HK-2 (cell line): ENCODE measurements around the gene PLEKHB2.
"Not testable (repeated sequence)": the region's sequence is repeated elsewhere in the genome, so short reads cannot be mapped to it uniquely, and the experiment has no call there.

ENCODE experiments used
- DNase-seq: peaks from one replicate; pipeline ENCODE4 v3.0.0-alpha.2; 2018; ENCODE audit not compliant: unreplicated experiment

PLEKHB2 gene

DNA sequence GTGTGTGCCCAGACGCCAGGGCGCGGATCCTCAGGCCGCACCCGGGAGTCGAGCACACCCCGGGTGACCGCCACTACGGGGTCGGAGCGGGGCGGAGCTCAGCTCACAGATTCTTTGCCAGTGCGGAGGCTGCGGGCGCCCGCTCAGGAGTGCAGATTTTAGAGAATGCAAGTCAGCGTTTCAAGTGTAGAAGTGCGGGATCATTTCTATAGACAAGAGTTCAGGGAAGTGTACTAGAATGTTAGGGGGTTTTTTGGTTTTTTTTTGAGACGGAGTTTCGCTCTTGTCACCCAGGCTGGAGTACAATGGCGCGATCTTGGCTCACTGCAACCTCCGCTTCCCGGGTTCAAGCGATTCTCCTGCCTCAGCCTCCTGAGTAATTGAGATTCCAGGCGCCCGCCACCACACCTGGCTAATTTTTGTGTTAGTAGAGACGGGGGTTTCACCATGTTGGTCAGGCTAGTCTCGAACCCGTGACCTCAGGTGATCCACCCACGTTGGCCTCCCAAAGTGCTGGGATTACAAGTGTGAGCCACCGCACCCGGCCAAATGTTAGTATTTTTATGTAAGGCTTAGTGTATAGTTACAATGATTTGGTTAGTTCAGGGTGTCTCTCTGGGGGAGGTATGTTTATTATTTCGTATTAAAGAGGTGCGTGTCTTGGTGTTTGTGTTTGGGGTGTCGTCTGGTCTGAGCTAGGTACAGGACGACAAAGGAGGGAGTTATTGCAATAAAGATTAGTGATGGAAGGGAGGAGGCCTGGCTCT lies 11.3 kb upstream of the PLEKHB2 start:
- no peak for DNase-seq

DNA sequence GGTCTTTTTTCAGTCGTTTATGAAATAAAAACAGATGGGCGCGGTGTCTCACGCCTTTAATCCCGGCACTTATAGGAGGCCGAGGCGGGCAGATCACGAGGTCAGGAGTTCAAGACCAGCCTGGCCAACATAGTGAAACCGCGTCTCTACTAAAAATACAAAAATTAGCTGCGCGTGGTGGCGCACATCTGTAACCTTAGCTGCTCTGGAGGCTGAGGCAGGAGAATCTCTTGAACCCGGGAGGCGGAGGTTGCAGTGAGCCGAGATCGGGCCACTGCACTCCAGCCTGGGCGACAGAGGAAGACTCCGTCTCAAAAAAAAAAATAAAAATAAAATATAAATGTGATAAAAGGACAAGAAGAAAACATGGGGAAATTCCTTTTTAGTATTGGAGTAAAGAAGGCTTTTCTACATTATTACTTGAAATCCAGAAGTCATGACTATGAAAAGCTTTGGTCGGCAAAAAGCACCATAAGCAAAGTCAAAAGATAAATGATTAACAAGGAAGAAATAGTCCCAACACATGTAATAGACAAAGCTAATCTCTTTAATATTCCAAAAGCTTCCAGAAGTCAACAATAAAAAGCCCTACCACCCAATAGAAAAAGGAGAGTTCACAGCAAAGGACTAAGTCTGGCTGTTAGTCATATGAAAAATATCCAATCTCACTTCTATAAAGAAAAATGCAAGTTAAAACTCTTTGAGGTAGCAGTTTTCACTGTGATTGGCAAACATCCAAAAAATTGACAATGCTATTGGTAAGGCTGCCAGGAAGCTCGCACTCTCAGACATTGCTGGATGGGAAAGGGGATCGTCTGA lies 10.5 kb upstream of the PLEKHB2 start:
- no peak for DNase-seq

DNA sequence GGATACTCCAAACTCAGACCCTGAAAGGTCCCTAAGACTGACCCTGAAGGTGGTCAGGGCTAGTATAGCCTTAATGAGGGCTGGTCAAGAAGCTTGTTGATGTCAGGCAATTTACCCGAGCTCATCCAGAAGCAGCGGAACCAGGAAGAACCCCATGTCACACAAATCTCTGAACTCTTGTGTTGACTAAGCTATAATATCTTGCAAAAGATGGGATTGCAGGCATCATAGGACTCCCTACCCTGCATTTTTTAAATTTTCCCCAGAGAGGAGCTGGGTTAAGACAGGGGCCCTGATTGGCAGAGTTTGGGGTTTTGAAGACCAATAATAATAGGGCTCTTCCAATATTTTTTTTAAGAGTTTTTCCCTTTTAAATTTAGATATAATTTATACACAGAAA lies 2.0 kb upstream of the PLEKHB2 start:
- DNase-seq = no peak

DNA sequence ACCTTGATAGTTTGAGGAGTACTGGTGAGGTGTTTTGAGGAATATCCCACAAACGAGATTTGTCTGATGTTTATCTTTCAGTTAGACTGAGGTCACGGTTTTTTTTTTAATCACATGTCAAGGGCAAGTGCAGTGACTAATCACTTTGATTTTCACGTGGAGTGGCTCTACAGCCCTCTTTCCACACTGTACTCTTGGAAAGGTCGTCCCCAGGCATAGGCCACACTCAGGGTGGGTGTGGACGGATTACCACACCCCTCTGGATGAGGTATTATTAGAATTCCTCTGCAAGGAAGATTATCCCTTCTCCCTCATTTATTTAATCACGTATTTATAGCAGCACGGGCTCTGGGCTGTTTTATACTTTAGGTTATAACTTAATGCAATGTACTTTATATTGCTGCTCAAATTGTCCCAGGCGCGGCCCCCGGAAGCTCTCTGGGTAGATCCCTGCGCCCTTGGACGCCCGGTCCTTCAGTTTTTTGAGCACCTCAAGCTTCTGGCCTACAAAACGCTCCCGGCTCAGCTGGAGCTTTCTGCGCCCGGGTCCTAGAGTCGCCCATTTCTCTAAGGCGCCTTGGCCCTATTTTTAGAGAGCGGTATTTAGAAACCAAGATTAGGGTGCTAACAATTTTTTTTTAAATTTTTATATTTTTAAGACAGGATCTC lies 515 bp upstream of the PLEKHB2 start:
- DNase-seq = peak; percentile 57

DNA sequence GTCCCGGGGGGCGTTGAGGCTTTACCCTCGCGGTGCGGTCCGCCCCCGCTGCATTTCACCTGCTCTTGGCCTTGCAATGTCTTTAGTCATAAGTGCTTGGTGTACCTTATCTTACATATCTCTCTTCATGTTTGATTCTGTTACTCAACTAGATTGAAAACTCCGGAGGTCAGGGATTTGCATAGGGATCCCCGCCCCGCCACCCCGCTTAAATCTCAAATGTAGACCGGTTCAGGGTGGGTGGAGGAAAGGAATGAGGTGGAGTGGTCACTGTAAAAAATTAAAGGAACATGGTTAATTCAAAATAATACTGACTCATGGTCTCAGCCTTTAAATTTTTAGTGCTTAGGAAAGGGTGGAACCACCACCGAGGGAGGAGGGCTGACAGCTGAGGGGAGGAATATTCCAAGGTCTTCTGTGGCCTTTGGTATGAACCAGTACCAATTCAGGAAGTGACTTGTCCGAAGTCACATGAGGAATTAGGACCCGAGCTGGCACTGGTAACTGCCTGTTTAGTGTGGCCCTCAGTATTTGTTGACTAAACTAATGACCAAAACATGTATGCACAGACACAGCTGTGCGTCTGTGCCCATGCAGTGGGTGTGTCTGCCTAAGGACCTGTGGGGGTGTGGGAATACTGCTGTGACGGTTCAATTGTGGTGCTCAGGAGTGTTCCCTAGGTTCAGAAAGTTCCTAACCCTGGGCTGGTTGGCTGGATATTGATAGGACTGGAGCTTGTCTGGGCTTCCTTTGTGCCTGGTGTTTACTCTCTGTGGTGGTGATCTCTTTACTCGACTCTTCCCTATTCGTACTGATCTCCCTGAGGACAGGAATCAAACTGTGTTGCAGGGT lies 1.0 kb downstream of the PLEKHB2 start:
- DNase-seq = peak; percentile 43

DNA sequence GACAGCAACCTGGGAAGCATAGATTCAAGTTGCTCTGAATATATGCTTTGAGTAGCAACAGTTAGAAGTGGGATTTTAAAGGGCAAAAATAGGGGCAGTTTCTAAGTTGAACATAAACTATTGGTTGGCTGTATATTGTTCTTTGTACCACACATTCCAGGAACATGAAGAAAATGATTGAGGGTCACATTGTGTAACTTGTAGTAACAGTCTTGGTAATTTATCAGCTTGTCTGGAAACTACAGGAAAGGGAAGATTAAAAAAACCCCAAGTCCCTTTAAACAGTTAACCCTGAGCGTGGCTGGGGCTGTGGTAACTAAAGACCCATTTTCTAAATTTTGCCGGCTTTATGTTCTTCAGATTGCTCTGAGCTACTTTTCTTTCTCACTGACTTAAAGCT lies 7.4 kb downstream of the PLEKHB2 start:
- DNase-seq = no peak

DNA sequence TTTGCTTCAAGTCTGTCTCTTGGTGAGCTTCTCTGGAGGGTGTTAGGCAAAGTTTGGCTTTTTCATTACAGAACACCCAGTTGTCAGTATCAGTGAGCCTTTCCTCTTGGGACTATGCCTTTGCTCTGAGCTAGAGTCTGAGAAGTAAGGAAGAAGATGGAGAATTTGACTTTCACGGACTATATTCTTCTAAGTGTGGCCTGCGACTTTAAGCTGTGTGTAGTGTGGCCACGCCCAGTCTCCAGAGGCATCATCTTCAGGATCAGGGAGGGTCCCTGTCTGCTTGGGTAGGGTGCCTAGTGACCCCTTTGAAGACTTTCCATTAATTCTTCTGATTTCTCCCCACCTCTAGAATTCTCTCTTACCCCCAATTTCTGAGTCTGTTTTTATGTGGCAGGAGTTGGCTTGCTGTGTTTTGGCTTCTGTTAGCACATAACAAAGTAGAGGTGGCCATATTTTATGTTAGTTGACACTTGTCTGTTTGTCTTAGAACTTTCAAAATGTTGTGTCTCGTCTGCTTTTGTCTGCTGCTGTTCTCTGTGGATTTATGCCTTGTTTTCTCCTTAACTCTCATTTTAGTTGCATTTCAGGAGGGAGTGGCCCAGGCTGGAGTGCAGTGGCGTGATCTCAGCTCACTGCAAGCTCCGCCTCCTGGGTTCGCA lies 8.6 kb downstream of the PLEKHB2 start:
- DNase-seq = no peak

DNA sequence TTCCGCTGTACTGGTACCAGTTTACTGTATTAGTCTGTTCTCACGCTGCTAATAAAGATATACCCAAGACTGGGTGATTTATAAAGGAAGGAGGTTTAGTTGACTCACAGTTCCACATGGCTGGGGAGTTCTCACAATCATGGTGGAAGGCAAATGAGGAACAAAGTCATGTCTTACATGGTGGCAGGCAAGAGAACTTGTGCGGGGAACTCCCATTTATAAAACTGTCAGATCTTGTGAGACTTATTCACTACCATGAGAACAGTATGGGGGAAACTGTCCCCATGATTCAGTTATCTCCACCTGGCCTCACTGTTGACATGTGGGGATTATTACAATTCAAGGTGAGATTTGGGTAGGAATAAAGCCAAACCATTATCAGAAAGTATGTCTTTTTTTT lies 9.8 kb downstream of the PLEKHB2 start:
- not testable (repeated sequence) for DNase-seq

DNA sequence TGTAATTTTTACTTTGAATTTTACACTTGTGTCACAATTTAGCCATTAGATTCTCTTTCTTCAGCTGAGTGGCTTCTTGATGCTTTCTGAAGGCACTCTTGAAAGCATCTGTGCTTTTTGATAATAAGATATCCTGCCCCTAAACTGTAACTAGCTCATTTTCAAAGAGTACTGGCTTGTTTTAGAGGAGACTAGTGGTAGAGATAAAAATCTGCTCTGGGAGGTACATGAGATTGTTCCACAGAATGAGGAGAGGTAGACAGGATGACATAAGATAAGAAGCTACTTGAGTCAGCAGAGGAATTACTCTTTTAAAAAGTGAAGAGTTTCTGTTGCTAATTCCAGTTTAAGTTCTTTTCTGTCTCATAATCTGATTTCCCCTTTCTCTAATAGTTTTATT lies 10.6 kb downstream of the PLEKHB2 start:
- DNase-seq = no peak

DNA sequence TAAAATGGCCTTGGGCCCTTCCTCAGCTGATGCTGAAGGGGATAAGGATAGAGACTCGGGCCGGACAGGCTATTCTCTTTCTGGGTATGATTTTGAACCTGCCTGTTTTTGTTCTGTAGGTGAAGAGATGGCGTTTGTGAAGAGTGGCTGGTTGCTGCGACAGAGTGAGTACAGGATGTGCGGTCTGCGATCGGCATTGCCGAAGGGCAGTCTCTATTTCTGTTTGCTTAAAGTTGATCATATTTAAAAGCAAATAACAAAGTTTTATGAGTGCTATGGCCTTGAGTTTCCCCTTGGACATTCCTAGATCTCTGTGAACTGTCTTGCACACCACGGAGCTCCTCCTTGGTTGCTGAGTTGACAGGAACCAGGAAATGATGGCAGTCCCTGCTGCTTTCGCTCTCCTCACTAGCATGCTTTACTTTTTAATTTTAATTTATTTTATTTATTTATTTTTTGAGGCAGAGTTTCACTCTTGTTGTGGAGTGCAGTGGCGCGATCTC lies 15.7 kb downstream of the PLEKHB2 start:
- DNase-seq = no peak

DNA sequence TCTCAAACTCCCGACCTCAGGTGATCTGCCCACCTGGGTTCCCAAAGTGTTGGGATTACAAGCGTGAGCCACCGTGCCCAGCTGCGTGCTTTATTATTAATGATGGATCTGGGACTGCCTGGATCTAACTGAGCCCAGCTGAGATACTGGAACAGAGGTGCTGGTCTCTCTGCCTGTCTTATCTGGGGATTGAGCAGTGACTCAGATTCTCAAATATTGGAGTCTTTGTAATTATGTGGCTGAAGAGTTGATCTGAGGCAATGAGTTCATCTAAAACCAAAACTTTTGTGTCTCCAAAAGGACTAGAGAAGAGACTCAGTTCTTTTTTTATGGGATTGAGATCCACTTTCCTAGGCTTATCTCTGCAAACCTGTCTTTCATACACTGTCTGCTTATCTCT lies 16.3 kb downstream of the PLEKHB2 start:
- DNase-seq = no peak

DNA sequence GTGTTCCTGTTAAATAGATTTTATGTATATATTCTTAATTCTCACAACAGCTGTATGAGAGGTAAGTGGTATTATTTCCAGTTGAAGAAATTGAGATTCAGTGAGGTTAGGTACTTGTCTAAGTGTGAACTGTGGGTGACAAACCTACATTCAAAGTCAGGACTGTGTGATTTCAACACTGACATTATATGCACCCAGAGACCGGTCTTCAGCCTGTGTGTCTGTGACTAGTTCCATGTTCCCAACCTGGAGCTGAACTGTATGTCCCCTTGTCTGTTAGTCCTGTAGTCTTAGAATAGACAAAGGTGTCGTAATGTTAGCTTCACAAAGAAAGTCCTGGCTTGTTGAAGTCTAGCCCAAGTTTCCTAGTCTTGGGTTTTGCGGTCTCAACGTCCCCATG lies 17.4 kb downstream of the PLEKHB2 start:
- no peak for DNase-seq

DNA sequence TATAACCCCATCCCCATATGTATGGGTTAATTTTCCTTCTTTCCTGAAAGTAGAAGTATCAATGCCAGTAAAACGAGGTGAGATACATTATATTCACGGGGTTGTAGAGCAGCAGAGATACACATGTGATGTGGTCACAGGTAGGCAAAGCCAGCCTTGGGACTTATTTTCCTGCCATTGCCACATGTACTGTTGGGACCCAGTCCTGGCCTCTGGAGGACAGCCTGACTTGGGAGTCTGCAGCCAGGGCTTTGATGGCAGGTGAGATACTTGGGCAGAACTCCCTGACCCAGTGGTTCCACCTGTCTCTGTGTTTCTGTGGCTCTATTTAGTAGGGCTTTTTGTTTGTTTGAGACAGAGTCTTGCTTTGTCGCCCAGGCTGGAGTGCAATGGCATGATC lies 18.1 kb downstream of the PLEKHB2 start:
- no peak for DNase-seq

DNA sequence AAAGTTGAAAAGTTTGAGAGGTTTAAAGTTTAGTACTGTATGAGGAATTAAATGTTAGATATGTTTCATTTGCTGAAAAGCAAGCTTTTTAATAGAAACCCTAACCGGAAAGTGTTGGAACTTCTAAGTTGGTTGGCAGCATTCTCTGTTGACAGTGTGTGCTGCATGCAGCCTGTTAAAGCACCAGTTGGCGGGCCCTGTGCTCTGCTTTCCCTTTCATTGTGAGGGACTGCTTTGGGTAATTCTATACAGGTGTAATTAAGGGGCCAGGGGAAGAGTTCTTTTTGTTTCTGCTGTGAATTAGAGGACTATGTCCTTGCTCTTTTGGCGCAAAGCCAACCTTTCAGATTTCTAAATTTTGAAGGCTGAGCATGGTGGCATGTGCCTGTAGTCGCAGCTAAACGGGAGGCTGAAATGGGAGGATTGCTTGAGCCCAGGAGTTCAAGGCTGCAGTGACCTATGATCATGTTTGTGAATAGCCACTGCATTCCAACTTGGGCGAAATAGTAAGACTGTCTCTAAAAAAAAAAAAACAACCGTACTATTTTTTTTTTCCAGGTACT lies 20.1 kb downstream of the PLEKHB2 start:
- DNase-seq = no peak

DNA sequence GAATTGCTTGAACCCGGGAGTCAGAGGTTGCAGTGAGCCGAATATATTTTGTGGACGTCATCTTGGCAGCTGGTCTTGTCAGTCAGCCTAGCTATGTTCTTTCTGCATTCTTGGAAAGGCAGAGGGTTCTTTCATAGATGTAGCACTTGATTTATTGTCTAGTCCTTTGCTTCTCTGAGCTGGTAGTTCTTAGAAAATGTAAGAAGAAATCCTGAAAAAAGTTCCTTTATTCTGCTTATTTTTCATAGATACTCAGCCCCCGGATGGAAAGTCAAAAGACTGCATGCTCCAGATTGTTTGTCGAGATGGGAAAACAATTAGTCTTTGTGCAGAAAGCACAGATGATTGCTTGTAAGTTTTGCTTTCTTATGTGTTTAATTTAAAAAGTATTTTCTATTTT lies 21.3 kb downstream of the PLEKHB2 start:
- no peak for DNase-seq

DNA sequence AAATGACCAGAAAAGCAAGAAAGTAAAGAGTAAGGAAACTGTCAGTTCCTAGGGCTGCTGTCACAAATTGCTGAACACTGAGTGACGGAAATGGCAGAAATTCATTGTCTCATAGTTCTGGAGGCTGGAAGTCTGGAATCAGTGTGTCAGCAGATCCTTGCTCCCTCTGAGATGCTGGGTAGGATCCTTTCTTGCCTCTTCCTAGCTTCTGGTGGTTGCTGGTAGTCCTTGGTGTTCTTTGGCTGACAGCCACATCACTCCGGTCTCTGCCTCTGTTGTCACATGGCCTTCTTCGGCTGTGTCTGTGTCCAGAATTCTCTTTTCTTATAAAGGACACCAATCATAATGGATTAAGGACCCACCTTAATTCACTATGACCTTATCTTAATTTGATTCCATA lies 21.9 kb downstream of the PLEKHB2 start:
- no peak for DNase-seq

DNA sequence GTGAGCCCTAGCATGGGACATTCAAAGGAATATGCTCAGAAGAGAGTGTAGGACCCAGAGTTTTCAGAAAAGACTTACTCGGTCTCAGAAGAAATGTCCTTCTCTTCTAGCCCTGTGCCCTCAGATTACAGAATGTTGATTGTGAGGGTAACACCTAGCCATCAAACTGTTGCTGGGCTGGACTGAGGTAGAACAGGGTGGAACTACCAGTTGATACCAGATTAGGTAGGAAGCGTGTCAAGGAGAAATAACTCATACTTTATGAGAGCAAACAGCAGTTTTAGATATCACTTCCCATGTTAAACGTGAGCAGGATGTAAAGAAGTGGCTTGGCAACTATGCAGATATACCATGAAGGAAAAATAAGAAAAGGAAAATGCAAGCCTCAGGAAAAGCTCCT lies 22.8 kb downstream of the PLEKHB2 start:
- DNase-seq = no peak

DNA sequence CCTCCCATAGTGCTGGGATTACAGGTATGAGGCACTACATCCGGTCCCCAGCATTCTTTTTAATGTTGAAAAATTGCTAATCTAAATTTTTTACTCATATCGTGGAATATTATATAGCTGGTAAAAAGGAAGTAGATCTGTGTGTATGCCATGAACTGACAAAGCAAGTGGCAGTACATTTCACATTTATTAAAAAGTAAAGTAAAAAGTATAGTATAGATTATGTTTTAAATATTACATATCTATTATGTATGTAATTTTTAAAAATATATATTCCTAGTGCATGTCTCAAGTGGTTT lies 25.1 kb downstream of the PLEKHB2 start:
- no peak for DNase-seq

DNA sequence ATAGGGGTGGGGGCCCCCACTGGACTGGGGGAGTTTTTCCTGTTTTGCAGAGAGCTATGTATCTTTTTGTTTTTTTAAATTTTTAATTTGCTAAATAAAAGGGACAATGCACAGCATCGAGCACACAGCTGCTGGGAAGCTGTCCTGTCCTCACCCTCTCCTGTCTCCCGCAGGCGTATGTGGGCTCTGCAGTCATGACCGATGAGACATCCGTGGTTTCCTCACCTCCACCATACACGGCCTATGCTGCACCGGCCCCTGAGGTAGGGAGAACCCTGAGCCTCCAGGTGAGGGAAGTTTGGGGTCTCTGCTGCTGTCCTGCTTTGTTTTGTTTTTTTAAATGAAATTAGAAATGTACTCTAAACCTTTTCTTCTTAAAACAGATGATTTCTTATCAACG lies 27.6 kb downstream of the PLEKHB2 start:
- DNase-seq = no peak

DNA sequence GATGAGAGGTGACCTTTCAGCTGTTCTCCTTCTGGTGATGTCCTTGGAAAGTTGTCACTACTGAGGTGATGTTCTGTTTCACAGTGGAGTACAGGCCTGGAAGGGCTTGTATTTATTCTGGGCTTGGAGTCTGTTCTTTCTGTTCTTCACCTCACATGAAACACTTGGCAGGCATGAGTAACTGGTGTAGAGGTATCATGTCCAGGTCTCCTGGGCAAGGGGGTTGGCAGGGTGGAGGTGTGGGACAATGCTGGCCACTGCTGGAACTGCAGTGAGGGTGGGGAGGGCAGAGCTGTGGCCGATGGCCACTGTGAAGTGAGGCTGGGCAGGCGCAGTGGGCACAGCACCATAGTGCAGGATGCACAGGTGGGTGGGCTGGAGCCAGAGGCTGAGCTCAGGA lies 35.4 kb downstream of the PLEKHB2 start:
- DNase-seq = no peak

DNA sequence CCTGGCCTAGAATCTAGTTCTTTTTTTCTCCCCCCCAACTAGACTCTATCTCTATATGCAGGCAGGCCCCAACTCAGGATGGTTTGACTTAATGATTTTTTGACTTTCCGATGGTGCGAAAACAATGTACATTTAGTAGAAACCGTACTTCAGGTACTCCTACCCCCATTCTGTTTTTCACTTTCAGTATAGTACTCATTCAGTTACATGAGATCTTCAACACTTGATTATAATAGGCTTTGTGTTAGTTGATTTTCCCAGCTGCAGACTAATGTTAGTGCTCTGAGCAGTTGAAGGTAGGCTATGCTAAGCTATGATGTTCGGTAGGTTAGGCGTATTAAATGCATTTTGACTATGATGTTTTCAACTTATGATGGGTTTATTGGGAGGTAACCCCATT lies 37.7 kb downstream of the PLEKHB2 start:
- no peak for DNase-seq
